Testis (tissue), 2 donors: ENCODE measurements around the gene ARR3.

Experiments used
- POLR2A ChIP-seq: fragments of 450-650 bp; IDR thresholded peaks from one replicate; pipeline ENCODE4 v1.6.1; 2017; ENCODE audit warnings: antibody characterized with exemption, mild to moderate bottlenecking, moderate library complexity
- TF ChIP-seq, protein P1 (sequence below), 3 experiments: fragments of 450-650 bp in 2 of 3; fragments of 200-600 bp in 1 of 3; sonication (generic) in 1 of 3; IDR thresholded peaks; one replicate each; pipeline ENCODE4 v1.5.1; 2016 to 2019; ENCODE audit warnings: antibody characterized with exemption in 3 of 3, mild to moderate bottlenecking in 2 of 3, moderate library complexity in 1 of 3

DNA sequence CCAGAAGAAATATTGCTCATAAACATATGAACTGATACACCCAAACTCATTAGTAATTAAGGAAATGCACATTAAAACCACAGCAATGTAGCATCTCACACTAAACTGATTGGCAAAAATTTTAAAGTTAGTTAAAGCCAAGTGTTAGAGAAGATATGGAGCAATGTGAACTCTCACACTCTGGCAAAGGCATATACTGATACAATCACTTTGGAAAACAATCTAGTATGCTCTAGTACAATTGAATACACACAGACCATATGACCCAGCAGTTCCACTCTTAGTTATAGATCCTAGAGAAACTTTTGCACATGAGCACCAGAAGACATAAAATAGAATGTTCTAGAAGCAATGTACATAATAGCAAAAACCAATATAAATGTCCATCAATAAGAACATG is 42.1 kb upstream of the ARR3 start:
- TF ChIP-seq, protein P1, sequence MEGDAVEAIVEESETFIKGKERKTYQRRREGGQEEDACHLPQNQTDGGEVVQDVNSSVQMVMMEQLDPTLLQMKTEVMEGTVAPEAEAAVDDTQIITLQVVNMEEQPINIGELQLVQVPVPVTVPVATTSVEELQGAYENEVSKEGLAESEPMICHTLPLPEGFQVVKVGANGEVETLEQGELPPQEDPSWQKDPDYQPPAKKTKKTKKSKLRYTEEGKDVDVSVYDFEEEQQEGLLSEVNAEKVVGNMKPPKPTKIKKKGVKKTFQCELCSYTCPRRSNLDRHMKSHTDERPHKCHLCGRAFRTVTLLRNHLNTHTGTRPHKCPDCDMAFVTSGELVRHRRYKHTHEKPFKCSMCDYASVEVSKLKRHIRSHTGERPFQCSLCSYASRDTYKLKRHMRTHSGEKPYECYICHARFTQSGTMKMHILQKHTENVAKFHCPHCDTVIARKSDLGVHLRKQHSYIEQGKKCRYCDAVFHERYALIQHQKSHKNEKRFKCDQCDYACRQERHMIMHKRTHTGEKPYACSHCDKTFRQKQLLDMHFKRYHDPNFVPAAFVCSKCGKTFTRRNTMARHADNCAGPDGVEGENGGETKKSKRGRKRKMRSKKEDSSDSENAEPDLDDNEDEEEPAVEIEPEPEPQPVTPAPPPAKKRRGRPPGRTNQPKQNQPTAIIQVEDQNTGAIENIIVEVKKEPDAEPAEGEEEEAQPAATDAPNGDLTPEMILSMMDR (IDR thresholded peaks at IDR 0.05): no peak
- TF ChIP-seq POLR2A: no peak
